GM19328 (cell line): ENCODE measurements around the gene NEK6.

Experiments used
- ATAC-seq: cut with Tn5 transposase; IDR thresholded peaks from one replicate; pipeline ENCODE4 v1.9.1; 2021; ENCODE audit warnings: mild to moderate bottlenecking, moderate library complexity; ENCODE audit not compliant: unreplicated experiment

The NEK6 gene

DNA sequence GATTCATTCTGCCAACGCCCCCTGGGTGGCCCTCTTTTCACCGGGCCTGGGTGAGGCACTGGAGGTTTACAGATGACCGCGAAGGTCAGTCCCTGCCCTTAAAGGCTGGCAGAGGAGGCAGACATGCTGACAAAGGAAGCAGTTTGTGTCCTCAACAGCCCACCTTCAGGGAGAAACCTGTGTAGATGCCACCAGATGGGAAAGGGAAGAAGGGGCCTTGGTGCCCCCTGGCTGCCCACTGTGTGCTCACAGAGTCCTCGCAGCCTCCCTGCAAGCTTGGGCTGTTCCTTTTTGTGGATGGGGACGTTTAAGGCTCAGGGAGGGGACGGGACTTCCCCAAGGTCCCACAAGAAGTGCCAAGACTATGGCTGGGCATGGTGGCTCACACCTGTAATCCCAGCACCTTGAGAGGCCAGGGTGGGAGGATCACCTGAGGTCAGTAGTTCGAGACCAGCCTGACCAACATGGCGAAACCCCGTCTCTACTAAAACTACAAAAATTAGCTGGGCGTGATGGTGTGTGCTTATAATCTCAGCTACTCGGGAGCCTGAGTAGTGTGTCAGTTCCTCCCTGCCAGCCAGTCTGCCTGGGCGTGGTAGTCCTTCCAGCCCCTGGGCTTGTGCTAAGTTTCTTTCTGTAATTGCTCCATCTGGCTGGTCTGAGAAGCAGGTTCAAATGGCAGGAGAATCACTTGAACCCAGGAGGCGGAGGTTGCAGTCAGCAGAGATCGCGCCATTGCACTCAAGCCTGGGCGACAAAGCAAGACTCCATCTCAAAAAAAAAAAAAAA is 36.2 kb downstream of the NEK6 start:
- ATAC-seq, result no peak

DNA sequence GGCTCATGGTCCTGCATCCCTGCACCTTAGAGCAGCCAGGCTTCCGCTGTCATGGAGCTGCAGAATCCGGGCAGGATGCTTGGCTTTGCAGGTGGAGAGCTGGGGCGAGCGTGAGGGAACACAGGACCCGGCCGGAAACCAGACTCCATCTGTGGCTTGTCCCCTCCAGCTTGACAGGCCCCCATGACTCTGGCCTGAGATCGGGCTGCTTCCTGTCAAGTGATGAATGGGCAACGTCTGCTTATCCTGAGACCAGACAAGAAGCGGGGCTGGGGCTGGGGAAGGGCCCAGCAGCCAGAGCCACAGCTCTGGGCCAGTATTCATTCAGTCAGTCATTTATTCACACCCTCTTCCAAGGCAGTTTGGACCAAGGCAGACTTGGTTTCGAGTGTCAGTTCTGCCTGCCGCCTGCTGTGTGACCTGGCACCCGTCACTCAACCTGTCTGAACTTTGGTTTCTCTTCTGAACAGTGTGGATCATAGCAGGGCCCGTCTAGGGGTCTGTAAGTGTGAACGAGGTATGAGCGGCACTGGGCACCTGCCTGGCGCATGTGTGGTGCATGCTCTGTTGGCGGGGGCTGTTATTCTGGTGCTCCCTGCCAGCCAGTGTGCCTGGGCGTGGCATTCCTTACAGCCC is 37.5 kb downstream of the NEK6 start:
- no peak for ATAC-seq

DNA sequence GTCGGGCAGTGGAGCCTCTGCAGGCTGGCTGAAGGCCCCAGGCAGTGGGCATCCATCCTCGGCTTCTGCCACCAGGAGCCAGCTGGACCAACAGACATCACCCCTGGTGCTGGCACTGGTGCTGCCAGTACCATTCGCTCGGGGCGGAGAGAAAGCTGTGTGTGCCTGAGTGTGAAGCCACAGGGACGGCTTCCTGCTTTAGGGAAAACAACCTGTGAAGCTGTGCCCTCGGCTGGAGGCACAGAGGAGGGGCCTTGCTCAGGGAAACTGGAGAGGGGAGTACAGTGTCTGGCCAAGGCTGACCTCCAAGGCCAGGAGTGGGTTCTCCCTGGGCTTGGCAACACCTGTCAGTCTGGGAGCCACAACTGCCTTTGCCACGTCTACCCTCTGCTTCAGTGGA is 38.3 kb downstream of the NEK6 start:
- no peak for ATAC-seq

DNA sequence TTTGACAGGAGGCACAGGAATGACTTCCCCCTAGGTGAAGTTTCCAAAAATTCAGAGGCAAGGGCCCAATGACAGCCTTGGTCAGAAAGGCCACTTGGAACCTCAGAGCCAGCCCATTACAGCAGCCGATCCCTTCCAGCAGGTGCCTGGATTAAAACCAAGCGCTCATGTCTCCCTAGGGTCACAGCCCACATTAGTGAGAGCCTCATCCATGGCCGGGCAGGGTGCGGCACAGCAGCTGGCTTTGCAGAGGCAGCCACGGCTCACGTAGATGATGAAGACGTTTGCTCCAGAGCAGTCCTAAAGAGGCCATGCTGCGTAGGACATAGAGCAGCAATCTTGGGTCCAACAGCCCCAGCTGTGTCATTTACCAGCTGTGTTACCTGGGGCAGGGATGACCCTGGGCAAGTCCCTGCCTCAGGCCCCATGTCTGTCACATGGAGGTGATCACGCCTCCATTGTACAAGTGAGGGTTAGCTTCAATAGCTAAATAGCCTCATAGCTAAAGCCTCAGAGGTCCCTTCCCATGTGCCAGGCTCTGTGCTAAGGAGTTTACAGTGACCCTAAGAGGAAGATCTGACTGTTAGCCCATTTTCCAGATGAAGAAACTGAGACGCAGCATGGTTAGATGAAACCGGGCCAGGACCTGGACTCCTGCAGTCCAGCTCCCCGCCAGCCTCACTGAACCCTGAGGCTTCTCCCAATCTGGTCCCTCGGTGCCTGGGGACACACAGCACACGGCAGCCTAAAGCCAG is 39.2 kb downstream of the NEK6 start:
- ATAC-seq, result no peak

DNA sequence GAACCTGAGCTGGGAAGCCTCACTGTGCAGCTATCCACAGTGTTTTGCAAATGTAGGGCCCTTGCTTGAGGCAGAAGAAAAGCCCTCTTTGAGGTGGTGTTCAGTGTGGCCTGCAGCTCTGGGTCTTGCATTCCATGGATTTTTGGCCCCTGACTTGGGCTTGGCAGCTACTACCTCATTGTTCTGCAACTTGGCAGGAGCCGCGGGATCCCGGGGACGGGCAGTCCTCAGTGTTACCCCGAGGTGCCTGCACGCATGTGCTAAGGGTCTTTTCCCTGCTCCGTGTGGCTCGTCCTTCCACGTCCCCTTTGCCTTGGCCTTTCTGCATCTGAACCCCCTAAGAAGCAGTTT is 39.8 kb downstream of the NEK6 start:
- ATAC-seq, result no peak

DNA sequence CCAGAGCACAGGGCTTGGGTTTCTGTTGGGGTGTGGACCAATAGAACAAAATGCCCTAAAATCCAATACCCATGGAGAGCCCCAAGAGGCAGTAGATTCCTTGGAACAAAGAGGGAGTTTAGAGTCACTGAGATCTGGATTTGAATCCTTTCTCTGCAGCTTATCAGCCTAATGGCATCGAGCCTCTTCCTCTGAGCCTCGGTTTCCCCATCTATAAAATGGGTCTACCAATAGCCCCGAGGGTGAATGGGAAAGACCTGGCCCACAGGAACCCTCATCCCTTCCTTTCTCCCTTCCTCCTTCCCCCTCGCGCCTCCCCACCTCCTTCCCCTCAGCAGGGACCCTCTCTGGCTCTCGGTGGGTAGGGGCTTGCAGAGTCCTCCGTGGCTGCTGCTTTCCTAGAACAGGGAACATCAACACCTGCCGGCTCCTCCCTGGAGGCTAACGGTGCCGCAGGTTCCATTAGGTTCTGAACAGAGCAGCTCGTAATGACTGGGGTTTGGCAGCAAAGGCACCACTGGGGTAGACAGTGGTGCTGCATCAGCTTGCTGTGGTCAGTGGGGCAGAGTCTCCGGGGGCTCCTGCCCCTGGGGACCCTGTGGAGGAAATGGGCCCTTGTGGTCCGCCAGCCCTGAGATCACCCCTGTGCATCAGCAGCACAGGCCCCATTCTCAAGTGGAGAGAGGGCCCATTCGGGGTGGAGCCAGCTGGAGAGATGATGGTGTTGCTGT is 40.3 kb downstream of the NEK6 start:
- no peak for ATAC-seq

DNA sequence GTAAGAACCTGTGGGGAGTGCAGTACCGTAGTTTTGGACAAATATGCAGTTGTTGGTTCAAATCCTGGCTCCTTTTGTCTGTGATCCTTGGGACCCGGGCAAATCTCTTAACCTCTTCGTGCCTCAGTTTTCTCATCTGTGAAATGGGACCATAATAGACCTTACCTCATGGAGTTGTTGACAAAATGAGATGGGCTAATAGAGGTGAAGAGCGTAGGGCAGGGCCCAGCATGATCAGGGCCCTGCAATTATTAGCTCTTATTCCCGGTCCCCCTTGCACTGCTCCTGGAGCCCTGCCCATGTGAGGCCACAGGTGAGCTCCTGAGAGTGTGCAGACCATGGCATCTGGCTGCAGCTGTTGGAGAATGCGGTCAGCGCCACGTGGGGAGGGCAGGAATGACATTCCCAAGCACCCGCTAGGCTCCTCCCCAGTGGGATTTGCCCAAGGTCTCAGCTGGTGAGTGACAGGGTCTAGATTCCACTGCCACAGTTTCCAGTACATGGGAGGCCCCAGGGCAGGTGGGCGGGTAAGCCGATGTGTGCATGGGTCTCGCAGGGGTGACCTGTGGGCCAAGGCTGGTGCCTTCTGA is 41.0 kb downstream of the NEK6 start:
- no peak for ATAC-seq

DNA sequence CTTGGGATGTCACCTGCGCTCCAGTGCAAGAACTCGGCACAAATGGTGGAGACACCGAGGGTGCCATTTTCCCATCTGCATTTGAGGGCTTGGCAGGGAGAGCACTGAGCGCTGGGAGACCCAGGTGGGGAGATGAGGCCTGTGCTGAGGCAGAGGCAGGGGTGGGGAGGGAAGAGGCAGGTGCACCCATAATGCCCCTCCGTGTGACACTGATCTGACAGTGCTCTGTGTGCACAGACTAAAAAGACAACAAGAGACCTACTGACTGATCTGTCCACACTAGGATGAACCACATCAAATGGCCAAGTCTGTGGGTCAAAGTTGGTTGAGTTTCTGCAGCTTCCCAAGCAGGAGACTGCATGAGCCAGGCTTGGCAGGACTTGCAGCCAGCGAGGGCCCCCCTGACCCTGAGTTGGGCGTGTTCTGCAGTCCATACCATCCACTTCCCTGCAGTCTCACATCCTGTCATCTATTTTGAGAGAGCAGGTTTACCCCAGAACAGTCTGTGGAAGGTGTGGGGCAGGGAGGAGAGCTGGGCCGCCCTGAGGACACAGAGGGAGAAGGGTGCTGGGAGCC is 41.9 kb downstream of the NEK6 start:
- no peak for ATAC-seq

DNA sequence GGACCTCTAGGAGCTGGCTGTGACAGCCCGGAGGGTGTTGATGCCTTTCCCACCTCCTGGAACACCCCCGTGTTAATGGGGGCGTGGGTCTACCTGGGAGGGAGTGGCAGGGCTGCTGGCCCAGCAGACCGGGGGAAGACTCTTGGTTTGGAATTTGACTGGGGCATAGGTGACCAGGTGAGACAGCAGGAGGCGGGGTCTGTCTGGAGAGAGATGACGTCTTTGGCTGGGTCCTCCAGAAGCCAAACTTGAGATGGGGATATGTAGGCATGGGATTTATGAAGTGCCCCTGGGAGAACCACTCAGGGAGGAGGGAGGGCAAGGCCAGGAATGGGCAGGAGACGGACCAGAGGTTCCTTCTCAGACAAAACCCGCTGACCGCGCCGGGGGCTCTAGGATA is 42.6 kb downstream of the NEK6 start:
- no peak for ATAC-seq

DNA sequence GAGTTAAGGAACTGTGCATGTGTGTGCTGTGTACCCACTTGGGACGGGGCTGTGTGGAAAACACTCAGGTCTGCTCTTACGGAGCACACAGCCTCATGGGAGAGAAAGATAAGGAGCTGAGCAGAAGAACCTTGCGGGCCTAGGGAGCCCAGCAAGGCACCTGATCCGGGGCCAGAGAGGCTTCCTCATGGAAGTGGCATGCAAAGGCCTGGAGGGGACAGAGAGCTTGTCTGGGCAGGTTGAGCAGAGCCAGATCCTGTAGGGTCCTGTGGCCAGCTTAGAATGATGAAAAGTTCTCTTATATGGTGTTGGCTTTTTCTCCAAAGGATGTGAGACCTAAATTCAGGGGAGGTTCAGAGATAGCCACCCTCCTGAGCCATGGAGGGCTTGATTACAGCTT is 45.2 kb downstream of the NEK6 start:
- no peak for ATAC-seq

DNA sequence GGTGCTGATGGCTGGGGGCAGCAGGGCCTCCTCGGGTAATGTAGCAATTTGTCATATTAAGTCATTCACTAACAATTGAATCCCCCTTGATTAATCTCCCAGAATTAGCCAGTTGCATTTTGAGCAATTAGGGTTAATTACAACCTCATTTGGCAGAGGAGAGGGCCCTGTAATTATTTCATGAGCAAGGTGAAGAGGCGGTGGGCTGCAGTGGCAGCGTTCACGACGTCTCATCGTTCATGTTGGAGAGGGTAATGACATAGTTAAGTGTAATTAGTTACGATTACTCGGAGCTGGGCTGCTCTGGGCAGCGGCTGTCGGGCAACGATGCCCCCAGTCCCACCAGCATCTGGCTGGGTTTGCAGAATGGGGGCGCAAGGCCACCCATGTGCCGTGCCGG is 46.0 kb downstream of the NEK6 start:
- no peak for ATAC-seq

DNA sequence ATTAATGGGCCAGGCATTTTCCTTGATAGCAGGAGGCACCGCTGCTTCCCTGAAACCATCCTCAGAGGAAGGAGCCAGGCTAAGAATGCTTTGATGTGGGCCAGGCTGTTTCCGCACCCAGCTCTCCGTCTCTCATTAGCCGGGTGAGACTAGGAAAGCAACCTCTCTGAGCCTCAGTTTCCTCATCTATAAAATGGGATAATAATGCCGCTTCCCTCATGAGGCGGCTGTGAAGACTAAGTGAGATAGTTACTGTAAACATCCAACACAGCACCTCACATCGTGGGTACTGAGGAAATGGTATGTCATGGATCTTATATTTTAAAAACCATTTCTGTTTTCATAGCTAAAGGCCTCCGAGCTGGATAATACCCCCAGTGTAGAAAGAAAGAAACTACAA is 46.5 kb downstream of the NEK6 start:
- no peak for ATAC-seq

DNA sequence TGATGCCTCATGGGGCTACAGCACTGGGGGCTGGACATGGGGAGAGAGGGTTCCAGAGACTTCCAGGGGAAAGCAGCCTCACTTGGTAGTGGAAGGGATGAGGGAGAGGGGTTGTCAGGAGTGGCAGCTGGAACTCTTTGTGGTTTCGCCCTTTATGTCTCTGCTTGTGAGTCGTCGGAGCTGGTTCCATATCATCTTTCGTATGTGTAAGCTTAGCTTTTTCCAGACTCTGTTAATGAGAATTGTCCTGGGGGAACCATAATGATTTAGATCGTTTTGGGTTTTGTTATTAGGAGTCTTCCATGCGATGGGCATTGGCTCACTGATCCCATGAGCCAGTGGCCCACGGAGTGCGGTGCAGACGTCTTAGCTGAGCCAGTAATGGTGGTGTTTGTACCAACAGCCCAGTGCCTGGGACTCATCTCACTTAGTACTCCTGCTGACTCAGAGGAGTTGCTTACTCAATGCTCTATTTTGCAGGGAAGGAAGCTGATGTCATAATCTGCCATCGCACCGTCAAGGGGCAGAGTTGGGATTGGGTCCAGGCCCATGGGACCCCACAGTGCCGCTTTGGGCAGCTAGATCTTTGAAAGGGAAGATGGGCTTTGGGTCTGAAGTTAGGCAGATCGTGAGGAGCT is 48.5 kb downstream of the NEK6 start:
- ATAC-seq, result no peak

DNA sequence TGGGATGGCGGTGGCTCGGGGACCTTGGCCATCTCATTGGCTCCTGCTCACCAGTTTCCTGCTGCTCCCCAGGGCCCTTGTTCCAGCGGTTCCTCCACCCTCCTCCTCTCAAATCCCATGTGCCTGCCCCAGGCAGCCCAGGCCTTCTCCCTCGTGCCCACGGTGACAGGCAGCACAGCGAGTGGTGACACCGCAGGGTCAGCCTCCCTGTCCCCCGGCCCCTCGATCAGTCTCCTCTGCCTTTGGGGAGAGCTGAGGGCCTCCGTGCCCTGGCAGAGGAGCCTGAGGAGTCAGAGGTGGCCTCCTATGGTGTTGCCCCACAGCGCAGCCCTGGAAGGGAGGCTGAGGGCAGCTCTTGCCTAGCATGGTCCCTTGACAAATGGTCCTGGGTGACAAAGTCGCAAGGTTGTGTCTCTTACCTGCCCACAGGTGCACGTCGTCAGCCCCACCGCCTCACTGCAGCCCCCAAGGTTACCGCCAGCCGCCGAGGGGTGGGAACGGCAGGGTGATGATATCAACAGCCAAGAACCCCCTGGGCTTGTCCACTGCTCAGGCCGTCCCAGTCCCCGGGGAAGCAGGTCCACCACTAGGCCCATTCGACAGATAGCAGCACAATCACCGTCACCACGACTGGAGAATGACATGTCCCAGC is 49.8 kb downstream of the NEK6 start:
- ATAC-seq, result no peak

DNA sequence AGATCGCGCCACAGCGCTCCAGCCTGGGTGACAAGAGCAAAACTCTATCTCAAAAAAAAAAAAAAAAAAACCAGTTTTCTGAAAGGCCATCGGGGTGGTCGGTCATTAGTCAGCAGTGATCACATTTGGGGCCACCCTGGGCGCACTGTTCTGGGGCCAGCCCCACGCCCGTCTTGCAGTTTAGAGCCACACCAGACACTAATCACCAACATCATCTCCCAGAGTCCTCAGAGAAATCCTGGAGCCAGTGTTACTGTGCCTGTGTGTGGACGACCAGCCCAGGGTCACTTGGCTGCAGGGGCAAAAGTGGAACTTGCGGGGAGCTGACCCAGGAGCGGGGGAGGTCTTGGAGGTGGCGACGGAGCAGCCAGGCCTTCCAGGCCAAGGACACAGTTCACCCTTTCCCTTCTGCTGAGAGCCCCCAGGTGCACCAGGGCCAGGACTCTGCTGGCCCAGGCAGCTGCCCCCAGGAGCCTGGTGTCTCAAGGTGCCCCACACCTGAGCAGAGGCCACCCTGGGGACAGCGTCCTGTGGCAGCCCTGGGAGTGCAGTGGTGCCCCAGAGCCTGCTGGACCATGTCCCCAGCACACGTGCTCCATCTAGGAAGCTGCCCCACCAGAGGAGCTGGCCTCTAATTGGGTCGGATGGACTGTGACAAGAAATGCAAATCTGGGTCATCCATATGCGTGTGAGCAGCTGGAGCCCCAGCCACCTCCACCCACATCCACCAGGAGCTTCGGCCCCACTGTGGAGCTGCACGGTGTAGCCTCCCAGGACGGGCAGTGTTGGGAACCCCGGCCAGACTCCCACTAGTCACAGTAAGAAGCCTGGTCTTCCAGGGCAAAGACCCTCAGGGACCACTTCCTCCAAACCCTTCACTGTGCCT is 51.1 kb downstream of the NEK6 start:
- ATAC-seq, result no peak

DNA sequence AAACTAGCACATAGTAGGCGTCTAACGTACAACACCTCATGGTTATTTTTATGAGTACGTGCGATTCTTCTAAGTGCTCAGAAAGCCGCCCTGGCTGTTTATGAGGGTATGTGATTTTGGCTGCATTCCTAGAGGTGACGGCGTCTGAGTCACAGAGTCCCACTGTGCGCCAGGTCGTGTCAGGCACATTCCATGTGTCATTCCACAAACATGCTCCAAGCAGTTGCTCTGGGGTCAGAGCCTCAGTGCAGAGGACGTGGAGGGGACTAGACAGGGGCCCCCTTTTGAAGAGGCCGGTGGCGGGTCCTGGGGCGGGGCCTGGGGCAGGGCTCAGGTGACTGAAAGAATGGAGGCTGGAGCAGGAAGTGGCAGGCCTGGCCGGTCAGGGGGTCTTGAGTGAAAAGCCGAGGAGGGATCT is 51.9 kb downstream of the NEK6 start:
- ATAC-seq, result no peak

DNA sequence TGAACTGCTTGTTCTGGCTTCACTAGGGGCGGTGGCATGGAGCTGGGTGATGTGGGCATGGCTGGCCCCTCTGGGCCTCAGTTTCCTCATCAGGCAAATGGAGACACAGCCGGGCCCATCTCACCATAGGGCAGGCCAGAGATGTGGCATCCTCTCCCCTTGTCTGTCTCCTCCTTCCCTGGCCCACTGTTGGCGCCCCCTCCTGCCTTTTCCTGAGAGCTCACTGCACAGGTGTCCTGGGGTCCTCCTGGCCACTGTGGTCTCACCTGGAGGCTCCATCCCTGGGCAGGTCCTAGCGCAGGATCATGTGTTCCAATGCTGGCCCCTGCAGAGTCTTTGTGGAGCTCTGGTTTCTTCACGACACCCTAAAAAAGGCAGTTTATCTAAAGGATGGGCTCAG is 53.5 kb downstream of the NEK6 start:
- no peak for ATAC-seq

DNA sequence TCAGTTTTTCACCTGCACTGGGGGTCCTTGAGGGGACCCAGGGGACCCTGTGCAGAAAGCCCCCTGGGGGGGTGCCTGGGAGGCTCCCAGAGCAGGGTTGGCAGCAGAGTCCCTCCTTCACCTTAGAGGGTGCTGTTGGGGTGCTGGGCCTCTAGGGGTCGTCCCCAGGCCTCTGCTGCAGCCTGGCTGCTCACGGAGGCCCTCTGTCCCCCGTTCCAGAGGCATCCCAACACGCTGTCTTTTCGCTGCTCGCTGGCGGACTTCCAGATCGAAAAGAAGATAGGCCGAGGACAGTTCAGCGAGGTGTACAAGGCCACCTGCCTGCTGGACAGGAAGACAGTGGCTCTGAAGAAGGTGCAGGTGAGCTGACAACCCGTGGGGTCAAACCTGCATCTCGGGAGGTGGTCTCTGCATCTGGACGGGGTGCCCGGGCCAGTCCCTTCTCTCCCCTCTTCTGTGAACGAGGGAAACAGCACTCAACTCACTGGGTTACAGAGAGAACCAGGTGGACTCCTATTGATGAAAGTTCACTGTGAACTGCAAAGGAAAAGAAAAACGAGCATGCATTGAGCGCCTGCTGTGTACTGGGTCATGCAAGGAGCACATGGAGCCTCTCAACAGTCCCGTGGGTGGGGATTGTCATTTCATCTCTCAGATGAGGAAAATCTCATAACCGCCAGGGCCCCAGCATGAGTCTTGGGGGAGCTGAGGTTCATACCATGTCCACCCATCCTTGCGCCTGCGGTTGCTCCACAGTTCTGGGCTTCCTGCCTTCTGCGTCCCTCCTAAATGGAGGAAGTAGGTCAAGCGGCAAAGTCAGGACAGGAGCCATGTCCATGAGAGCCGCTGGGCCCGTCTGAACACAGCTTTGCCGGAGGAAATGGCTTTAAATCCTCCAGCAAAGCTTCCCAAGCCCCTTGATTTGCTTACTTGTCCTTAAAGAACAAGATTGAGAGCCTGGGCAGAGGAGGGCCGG is 54.8 kb downstream of the NEK6 start:
- no peak for ATAC-seq
